ENCODE results near the gene ADORA1.
A peak's percentile ranks its signal among the peaks of the same experiment; 100 is the strongest.

Gene ADORA1

GRCh38 chr1:203127666-203128430 is at the start of gene ADORA1:
Gene ADORA1 (plus strand): TSS chr1:203127726. CDS start chr1:203128842, 1,116 bp downstream.
- peak; percentile 84 for DNase-seq

- DNase-seq, result no peak
These were observed 49.6 kb upstream of the ADORA1 start for GRCh38 chr1:203077956-203078355.

- DNase-seq, result no peak
These were observed 49.0 kb upstream of the ADORA1 start for GRCh38 chr1:203078478-203078877.

GRCh38 chr1:203080456-203080855 is 47.1 kb upstream of the ADORA1 start:
- no peak for DNase-seq

GRCh38 chr1:203081465-203082230 is 45.9 kb upstream of the ADORA1 start:
- DNase-seq, result no peak

GRCh38 chr1:203082231-203082505 is 45.4 kb upstream of the ADORA1 start:
- no peak for DNase-seq

GRCh38 chr1:203082571-203083462 is 44.7 kb upstream of the ADORA1 start:
- no peak for DNase-seq

GRCh38 chr1:203083463-203083921 is 44.0 kb upstream of the ADORA1 start:
- DNase-seq, result no peak

GRCh38 chr1:203084588-203085527 is 42.7 kb upstream of the ADORA1 start:
- DNase-seq, result no peak

GRCh38 chr1:203085528-203086406 is 41.8 kb upstream of the ADORA1 start, which contains the start of gene MYOG:
Gene MYOG (minus strand): TSS chr1:203086012. CDS start chr1:203085961, 51 bp downstream.
- no peak for DNase-seq

GRCh38 chr1:203086992-203087763 is 40.3 kb upstream of the ADORA1 start:
- DNase-seq, result no peak

- no peak for DNase-seq
These were observed 39.1 kb upstream of the ADORA1 start for GRCh38 chr1:203088441-203088840.

- DNase-seq, result no peak
These were observed 38.4 kb upstream of the ADORA1 start for GRCh38 chr1:203089001-203089650.

- no peak for DNase-seq
These were observed 37.9 kb upstream of the ADORA1 start for GRCh38 chr1:203089651-203090045.

- DNase-seq, result no peak
These were observed 36.9 kb upstream of the ADORA1 start for GRCh38 chr1:203090421-203091198.

GRCh38 chr1:203091199-203091477 is 36.4 kb upstream of the ADORA1 start:
- DNase-seq, result no peak

- DNase-seq, result no peak
These were observed 35.7 kb upstream of the ADORA1 start for GRCh38 chr1:203091761-203092330.

- DNase-seq, result no peak
These were observed 33.6 kb upstream of the ADORA1 start for GRCh38 chr1:203093754-203094410.
